Psoas muscle (tissue), 8 donors: ENCODE results near the gene PER2. TPM values are rescaled to one million over a fixed set of nuclear protein-coding genes. Genes with fewer than 3 reads are reported as not detected.
A peak's percentile ranks its signal among the peaks of the same experiment; 100 is the strongest.

ENCODE experiments used
- ATAC-seq, 4 donors: fragments of 200-7000 bp; cut with Tn5 transposase; one replicate each; pipeline ENCODE4 v1.9.1; 2020; ENCODE audit warnings: moderate library complexity in 3 of 4, mild to moderate bottlenecking in 2 of 4
- DNase-seq, 2 donors: peaks; one replicate each; pipeline ENCODE4 v3.0.0-alpha.2; 2020
- H3K27ac ChIP-seq: fragments of 200-600 bp; one replicate; pipeline ENCODE4 v1.8.0; 2022
- H3K27me3 ChIP-seq, 3 donors: fragments of 200-600 bp in 1 of 3; one replicate each; pipeline versions ENCODE4 v1.6.1 to v1.8.0; 2013 to 2022; ENCODE audit warnings: low read length in 2 of 3, mild to moderate bottlenecking in 2 of 3, moderate library complexity in 1 of 3; ENCODE audit not compliant: insufficient read depth in 3 of 3
- H3K36me3 ChIP-seq, 2 donors: fragments of 200-600 bp in 1 of 2; one replicate each; pipeline versions ENCODE4 v1.6.1 to v1.8.0; 2013 to 2022; ENCODE audit warnings: low read depth in 1 of 2, mild to moderate bottlenecking in 1 of 2, moderate library complexity in 1 of 2; ENCODE audit not compliant: insufficient read depth in 1 of 2
- H3K4me1 ChIP-seq: fragments of 200-600 bp; one replicate; pipeline ENCODE4 v1.8.0; 2022
- H3K4me3 ChIP-seq: fragments of 200-600 bp; one replicate; pipeline ENCODE4 v1.8.0; 2022; ENCODE audit warnings: mild to moderate bottlenecking
- H3K9me3 ChIP-seq: fragments of 200-600 bp; one replicate; pipeline ENCODE4 v1.8.0; 2022
- CTCF ChIP-seq: fragments of 200-600 bp; IDR thresholded peaks from one replicate; pipeline ENCODE4 v1.8.0; 2022; ENCODE audit warnings: antibody characterized with exemption
- WGBS, 3 donors: extraction: QIAGEN DNeasy Blood & Tissue Kit; methylation state at CpG; one replicate each; pipeline versions ENCODE4 v1.1.6 to v1.1.7; 2013; 5-methylcytosine and 5-hydroxymethylcytosine counted together
- intact Hi-C, 2 donors: fragments of 100-400 bp; cut with DNase I; formaldehyde crosslinking; loops; one replicate each; pipeline versions ENCODE4 v1.11.0 to v1.14.2; 2022
- polyA plus RNA-seq, 3 donors: library from polyadenylated mRNA; stranded (reverse); fragments of 200-250 nt; gene quantifications; one replicate each; pipeline ENCODE4 v1.2.3, GENCODE V29; 2013
- total RNA-seq, 4 donors: library from RNA; stranded (reverse); fragmentation: NEBNext Ultra II Directional in 2 of 4; extraction: Animal tissue kit (Norgen Biotek cat#: 25700) in 2 of 4; gene quantifications; one replicate each; pipeline versions ENCODE4 v1.2.1 to v1.2.4, GENCODE V29; 2021 to 2023
- donor health status: healthy with polysubstance abuse.
- donor health status: DM: no; HTN: no; CAD: no; lungs with moderate emphysema.
- donor health status: Bipolar disorder and iron deficiency.
- donor health status: healthy.
- donor health status: DM: yes; HTN: yes; CAD: no.
- donor health status: DM: no; HTN: no; CAD: no.
- donor health status: DM: no; HTN: no; CAD: no.
- donor health status: DM: yes; HTN: yes; CAD: no.

The PER2 gene
- total and polyA plus RNA-seq, 7 donors: 1.9 to 20.7 (median 7.8) TPM

GRCh38 chr2:238224356-238225035 lies 63.9 kb downstream of the PER2 start:
- DNase-seq: no peak
- H3K4me3 ChIP-seq: no peak overlapping the region
- no peak for TF ChIP-seq CTCF
- no peak overlapping the region for H3K27ac ChIP-seq
- no peak for ATAC-seq
- H3K4me1 ChIP-seq: no peaks in the 10 kb centered on the region
- H3K36me3 ChIP-seq: no peaks in the 10 kb centered on the region
- 92 to 97% (median 97%) methylated on average over 29 of the region's 29 CpGs for WGBS, 3 donors
- H3K9me3 ChIP-seq: no peaks in the 10 kb centered on the region
- H3K27me3 ChIP-seq: no peaks in the 10 kb centered on the region
- intact Hi-C loops: no loop called here

DNA sequence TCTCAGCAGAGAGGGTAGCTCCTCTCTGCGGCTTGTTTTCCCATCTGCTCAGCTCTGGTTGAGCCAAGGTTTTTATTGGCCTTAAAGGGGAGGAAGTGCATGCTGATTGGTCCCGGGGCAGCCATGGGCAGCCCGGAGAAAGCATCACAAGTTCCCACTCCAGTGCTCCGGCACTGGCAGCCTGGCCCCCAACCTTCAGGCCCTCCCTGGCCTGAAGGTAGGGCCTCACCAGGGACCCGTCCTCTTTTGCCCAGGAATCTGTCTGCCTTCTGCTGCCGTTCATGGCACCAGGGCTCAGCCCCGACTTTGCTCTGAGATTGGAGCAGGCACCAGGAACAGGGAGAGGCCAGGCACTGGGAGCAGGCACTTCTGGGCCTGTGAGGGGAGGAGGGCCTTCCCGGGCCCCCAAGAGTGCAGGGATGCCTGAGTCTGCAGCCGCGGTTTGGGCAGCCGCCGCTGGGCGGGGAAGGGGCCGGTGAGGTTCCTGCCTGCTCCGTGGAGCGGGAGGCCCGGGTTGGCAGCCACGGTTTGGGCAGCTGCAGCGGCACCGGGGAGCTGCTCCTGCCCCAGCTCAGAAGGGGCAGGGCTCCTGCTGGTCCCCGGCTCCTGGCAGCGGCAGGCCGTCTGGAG lies 67.4 kb downstream of the PER2 start:
- ATAC-seq: peak; percentile 52 to 71 (median 61)
- H3K4me3 ChIP-seq: peak overlapping the region; percentile 51

GRCh38 chr2:238220274-238220891 lies 68.0 kb downstream of the PER2 start:
- Histone ChIP-seq H3K4me3 (peak overlapping the region; percentile 51), H3K36me3 (no peaks in the 10 kb centered on the region), H3K27me3 (no peaks in the 10 kb centered on the region), H3K4me1 (peaks cover 10% of the 10 kb centered on the region), H3K9me3 (no peaks in the 10 kb centered on the region), H3K27ac (peak overlapping the region; percentile 19)
- DNase-seq (no peak), ATAC-seq (no peak)
- TF ChIP-seq CTCF: no peak
- 46 to 66% (median 55%) methylated on average over 10 of the region's 10 CpGs for WGBS, 3 donors
- intact Hi-C loops: no loop called here

More for the DNA sequence above, 67.4 kb downstream of the PER2 start:
- DNase-seq: no peak
- H3K27me3 ChIP-seq: no peaks in the 10 kb centered on the region
- WGBS, 3 donors: 16 to 52% (median 39%) methylated on average over 22 to 23 of the region's 23 CpGs
- H3K4me1 ChIP-seq: peaks cover 7% of the 10 kb centered on the region
- no peaks in the 10 kb centered on the region for H3K9me3 ChIP-seq
- H3K27ac ChIP-seq: peak overlapping the region; percentile 19
- H3K36me3 ChIP-seq: no peaks in the 10 kb centered on the region
- no peak for TF ChIP-seq CTCF
- intact Hi-C loops: no loop called here

GRCh38 chr2:238216651-238217184 lies 71.7 kb downstream of the PER2 start:
- no peak for TF ChIP-seq CTCF
- ATAC-seq: peak; percentile 79 to 92 (median 88)
- intact Hi-C loops: no loop called here
- H3K9me3 ChIP-seq: no peaks in the 10 kb centered on the region
- peak in 1 of 2 donors; percentile 79 for DNase-seq
- no peaks in the 10 kb centered on the region for H3K36me3 ChIP-seq
- no peaks in the 10 kb centered on the region for H3K27me3 ChIP-seq
- H3K27ac ChIP-seq: peak overlapping the region; percentile 64
- peaks cover 10% of the 10 kb centered on the region for H3K4me1 ChIP-seq
- WGBS, 3 donors: 34 to 39% (median 37%) methylated on average over 2 of the region's 2 CpGs
- no peak overlapping the region for H3K4me3 ChIP-seq
